ENCODE results near the gene NOTUM. TPM values are rescaled to one million over a fixed set of nuclear protein-coding genes. Genes with fewer than 3 reads are reported as not detected.

The NOTUM gene
- total and polyA plus RNA-seq, 9 of the 15 experiments (the other 6 are each of a cell fraction or from before 2014, with no cell fraction given): 0.03 to 14.0 (median 4.1) TPM

DNA sequence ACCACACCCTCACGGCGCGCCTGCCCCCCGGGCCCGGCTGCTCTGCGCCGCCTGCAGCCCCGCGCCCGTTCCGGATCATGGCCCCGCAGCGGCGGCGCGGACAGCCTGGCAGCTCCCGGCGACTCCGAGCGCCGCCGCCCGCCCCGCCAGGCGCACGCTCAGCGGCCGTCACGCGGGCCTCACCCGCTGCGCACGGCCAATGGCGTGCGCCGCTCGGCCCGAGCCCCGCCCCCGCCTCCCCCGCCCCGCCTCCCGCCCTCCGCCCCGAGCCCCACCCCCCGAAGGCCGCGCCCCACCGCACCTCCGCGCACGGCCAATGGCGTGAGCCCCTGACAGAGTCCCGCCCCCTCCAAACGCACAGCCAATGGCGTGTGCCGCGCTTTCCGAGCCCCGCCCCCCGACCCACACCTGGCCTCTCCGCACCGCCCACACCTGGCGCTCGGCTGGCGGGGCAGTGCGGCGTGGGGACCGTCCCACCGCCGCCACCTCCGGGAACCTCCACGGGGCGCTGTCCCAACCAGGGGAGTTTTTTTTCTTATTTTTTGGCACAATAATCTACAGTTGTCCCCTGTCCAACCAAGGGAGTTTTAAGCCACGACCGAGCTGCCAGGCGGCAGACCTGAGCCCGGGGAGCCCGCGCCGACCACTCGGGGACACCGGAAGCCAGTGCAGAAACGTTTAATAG, 49.6 kb downstream of the NOTUM start, which contains the start of gene PCYT2 (continued):
- TF ChIP-seq ZBTB11 (CRISPR knock-in tag; IDR thresholded peaks at IDR 0.05) (no peak), CHD4 (IDR thresholded peaks at IDR 0.05; ENCODE audit: insufficient read depth, insufficient replicate concordance, low read depth, low read length, poor library complexity, severe bottlenecking) (no peak), HNRNPK (IDR thresholded peaks at IDR 0.05; ENCODE audit: low read depth, low read length, poor library complexity, severe bottlenecking) (no peak), ZNF583 (CRISPR knock-in tag; IDR thresholded peaks at IDR 0.05) (no peak), ZNF224 (CRISPR knock-in tag; IDR thresholded peaks at IDR 0.05) (no peak), PTRF (tag; IDR thresholded peaks at IDR 0.05) (no peak), POLR2AphosphoS2 (IDR thresholded peaks at IDR 0.05; ENCODE audit: low read length) (peak; percentile 90), ZNF384 (IDR thresholded peaks at IDR 0.05; ENCODE audit: low read depth, low read length) (0 out of 2 replicates have a peak, but pooled peaks have one; percentile 25), NFATC3 (IDR thresholded peaks at IDR 0.05) (no peak), PURB (CRISPR knock-in tag; IDR thresholded peaks at IDR 0.05; ENCODE audit: low read depth) (no peak), MEIS2 (IDR thresholded peaks at IDR 0.05; ENCODE audit: partially characterized antibody) (no peak), NFRKB (IDR thresholded peaks at IDR 0.05; ENCODE audit: low read depth) (no peak), ZZZ3 (IDR thresholded peaks at IDR 0.05) (no peak), E2F4 (CRISPR knock-in tag; IDR thresholded peaks at IDR 0.05; ENCODE audit: low read depth) (no peak), SAP30 (IDR thresholded peaks at IDR 0.05; ENCODE audit: borderline replicate concordance, insufficient read depth, low read depth, low read length, poor library complexity, severe bottlenecking) (peak; percentile 5), SP2 (IDR thresholded peaks at IDR 0.05; ENCODE audit: extremely low read depth, low read depth, low read length, poor library complexity, severe bottlenecking) (peak; percentile 31)
- TF ChIP-seq, protein P1, sequence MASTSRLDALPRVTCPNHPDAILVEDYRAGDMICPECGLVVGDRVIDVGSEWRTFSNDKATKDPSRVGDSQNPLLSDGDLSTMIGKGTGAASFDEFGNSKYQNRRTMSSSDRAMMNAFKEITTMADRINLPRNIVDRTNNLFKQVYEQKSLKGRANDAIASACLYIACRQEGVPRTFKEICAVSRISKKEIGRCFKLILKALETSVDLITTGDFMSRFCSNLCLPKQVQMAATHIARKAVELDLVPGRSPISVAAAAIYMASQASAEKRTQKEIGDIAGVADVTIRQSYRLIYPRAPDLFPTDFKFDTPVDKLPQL (IDR thresholded peaks at IDR 0.05; ENCODE audit: extremely low read depth, insufficient read length): no peak
- TF ChIP-seq, protein P2, sequence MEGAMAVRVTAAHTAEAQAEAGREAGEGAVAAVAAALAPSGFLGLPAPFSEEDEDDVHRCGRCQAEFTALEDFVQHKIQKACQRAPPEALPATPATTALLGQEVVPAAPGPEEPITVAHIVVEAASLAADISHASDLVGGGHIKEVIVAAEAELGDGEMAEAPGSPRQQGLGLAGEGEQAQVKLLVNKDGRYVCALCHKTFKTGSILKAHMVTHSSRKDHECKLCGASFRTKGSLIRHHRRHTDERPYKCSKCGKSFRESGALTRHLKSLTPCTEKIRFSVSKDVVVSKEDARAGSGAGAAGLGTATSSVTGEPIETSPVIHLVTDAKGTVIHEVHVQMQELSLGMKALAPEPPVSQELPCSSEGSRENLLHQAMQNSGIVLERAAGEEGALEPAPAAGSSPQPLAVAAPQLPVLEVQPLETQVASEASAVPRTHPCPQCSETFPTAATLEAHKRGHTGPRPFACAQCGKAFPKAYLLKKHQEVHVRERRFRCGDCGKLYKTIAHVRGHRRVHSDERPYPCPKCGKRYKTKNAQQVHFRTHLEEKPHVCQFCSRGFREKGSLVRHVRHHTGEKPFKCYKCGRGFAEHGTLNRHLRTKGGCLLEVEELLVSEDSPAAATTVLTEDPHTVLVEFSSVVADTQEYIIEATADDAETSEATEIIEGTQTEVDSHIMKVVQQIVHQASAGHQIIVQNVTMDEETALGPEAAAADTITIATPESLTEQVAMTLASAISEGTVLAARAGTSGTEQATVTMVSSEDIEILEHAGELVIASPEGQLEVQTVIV (CRISPR knock-in tag; IDR thresholded peaks at IDR 0.05; ENCODE audit: borderline replicate concordance): no peak
